Measurements from ENCODE around the gene SPRYD3.

The SPRYD3 gene

DNA sequence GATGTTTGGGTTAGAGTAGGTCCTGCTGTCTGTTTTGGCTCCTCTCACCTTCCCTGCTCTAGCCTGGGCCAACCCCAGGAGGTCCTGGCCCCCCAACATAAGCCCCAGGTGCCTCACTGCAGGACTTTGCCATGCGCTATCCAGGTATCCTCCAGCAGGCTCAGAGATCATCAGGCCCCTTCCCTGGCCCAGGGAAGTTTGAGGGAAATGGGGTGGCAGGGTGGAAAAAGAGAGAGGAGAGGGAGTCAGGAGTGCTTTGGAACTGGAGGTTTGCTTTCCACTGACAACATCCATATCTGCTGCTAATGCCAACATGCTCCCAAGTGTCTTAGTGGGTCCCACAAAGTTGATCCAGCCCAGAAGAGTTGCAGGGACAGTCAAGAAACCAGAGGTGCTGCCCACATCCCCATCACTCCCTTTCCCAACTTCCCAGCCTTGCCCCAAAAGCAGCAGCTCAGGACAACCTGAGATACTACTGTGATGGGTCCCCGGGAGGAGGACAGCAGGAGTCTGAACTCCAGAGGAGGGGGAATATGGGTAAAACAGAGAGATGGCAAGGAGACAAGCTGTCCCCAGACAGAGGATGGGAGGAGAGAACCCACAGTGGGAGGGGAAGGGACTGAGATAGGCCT, 28.6 kb downstream of the SPRYD3 start:
- no peaks in the 10 kb centered on the region for H3K9me2 ChIP-seq (replicated peaks; ENCODE audit: insufficient read depth, low read length)
- no peaks in the 10 kb centered on the region for H3K79me2 ChIP-seq (ENCODE audit: insufficient read depth, low read length)
- H4K20me1 ChIP-seq (ENCODE audit: low read depth, low read length): no peaks in the 10 kb centered on the region
- no peaks in the 10 kb centered on the region for H3K36me3 ChIP-seq (ENCODE audit: low read length)
- H3K9ac ChIP-seq (ENCODE audit: low read length): no peak overlapping the region
- H3K27ac ChIP-seq (ENCODE audit: low read depth, low read length): no peak overlapping the region
- H3F3A ChIP-seq (ENCODE audit: insufficient read depth): no peaks in the 10 kb centered on the region; the same call in 1 of the 2 replicates
- H3K4me2 ChIP-seq (ENCODE audit: low read depth, low read length, poor library complexity, severe bottlenecking): no peak overlapping the region
- no peak overlapping the region for H2AFZ ChIP-seq (ENCODE audit: low read depth, low read length, severe bottlenecking)
- no peak overlapping the region for H3K4me3 ChIP-seq (ENCODE audit: insufficient read depth, low read length, poor library complexity, severe bottlenecking)
- H3K9me3 ChIP-seq (ENCODE audit: insufficient read depth, low read length): no peaks in the 10 kb centered on the region
- no peak for TF ChIP-seq EZH2phosphoT487 (conservative IDR thresholded peaks at IDR 0.05; ENCODE audit: low read length)
- TF ChIP-seq, protein P1, sequence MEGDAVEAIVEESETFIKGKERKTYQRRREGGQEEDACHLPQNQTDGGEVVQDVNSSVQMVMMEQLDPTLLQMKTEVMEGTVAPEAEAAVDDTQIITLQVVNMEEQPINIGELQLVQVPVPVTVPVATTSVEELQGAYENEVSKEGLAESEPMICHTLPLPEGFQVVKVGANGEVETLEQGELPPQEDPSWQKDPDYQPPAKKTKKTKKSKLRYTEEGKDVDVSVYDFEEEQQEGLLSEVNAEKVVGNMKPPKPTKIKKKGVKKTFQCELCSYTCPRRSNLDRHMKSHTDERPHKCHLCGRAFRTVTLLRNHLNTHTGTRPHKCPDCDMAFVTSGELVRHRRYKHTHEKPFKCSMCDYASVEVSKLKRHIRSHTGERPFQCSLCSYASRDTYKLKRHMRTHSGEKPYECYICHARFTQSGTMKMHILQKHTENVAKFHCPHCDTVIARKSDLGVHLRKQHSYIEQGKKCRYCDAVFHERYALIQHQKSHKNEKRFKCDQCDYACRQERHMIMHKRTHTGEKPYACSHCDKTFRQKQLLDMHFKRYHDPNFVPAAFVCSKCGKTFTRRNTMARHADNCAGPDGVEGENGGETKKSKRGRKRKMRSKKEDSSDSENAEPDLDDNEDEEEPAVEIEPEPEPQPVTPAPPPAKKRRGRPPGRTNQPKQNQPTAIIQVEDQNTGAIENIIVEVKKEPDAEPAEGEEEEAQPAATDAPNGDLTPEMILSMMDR (IDR thresholded peaks at IDR 0.05; ENCODE audit: insufficient read depth, low read length, poor library complexity, severe bottlenecking): no peak
- no peaks in the 10 kb centered on the region for H3K27me3 ChIP-seq (ENCODE audit: low read length)

DNA sequence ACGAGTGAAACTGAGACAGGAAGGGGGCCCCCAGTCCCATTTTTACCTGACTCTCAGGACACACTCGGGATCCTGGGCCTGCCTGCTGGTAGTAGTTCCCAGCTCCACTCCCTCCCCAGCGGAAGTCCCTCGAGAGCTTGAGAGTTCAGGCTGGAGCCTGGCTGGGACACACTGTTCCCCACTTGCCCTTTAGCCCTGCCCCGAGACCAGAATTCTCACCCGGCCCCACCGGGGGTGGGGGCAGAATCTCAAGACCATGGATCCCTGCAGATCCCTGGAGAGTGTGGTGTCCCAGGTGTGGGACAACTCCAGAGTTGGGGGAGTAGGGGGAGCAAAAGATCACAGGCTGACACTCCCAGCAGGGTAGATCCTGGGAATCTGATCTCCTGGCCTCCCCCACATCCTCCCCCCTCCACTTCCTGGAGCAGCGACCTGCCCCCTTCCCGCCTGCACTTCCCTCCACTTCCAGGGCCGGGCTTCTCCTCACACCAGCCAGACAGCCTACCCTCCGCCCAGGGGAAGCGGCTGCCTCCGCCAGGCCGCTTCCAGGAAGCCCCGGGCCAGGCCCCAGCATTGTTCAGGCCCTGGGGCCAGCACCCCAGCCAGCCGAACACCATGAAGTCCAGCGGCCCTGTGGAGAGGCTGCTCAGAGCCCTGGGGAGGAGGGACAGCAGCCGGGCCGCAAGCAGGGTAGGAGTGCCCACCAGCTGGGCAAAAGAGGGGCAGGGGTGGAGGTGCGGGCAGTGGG, 29.4 kb downstream of the SPRYD3 start, which contains the start of gene TNS2:
TNS2 (plus strand) TSS at position 495 of the 748 bp plus-strand sequence; CDS start at position 616, 121 bp downstream.
- H3K9me3 ChIP-seq (ENCODE audit: insufficient read depth, low read length): no peaks in the 10 kb centered on the region
- no peaks in the 10 kb centered on the region for H3K36me3 ChIP-seq (ENCODE audit: low read length)
- H3K79me2 ChIP-seq (ENCODE audit: insufficient read depth, low read length): no peaks in the 10 kb centered on the region
- no peaks in the 10 kb centered on the region for H4K20me1 ChIP-seq (ENCODE audit: low read depth, low read length)
- no peak within 1 kb of the TSS for H3K4me2 ChIP-seq (ENCODE audit: low read depth, low read length, poor library complexity, severe bottlenecking)
- no peak within 1 kb of the TSS for H3K9ac ChIP-seq (ENCODE audit: low read length)
- no peak within 1 kb of the TSS for H3K27ac ChIP-seq (ENCODE audit: low read depth, low read length)
- no peaks in the 10 kb centered on the region for H3K27me3 ChIP-seq (ENCODE audit: low read length)
- no peak within 1 kb of the TSS for H2AFZ ChIP-seq (ENCODE audit: low read depth, low read length, severe bottlenecking)
- no peaks in the 10 kb centered on the region; the same call in 1 of the 2 replicates for H3F3A ChIP-seq (ENCODE audit: insufficient read depth)
- TF ChIP-seq EZH2phosphoT487 (conservative IDR thresholded peaks at IDR 0.05; ENCODE audit: low read length): no peak
- TF ChIP-seq, protein P1 (IDR thresholded peaks at IDR 0.05; ENCODE audit: insufficient read depth, low read length, poor library complexity, severe bottlenecking): no peak
- H3K9me2 ChIP-seq (replicated peaks; ENCODE audit: insufficient read depth, low read length): no peaks in the 10 kb centered on the region
- H3K4me3 ChIP-seq (ENCODE audit: insufficient read depth, low read length, poor library complexity, severe bottlenecking): no peak within 1 kb of the TSS

DNA sequence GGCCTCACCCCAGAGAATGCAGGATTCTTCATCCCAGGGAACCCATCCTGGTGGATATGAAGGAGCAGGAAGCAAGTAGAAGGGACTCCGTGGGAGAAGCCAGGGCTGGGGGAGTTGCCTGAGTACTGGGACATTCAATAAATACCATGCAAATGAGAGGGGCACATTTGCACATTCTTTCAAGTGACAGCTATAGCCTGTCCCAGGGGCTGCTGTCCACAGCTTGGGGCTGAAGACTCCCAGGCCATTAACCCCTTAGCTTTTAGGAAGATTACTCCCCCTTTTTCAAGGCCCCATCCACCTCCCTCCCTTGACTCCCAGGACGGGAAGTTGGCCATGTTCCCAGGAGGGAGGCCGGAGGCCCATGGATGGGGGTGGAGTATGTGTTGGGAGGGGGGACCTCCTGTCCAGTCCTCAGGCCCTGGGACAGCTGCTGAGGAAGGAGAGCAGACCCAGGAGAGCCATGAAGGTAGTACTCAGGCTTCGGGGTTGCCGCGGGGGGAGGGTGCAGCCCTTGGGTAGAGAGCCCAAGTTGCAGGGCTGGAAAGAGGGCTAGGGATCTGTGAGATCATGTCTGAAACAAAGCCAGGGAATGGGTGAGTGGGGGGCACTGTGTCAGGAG, 30.3 kb downstream of the SPRYD3 start:
- no peak overlapping the region for H3K9ac ChIP-seq (ENCODE audit: low read length)
- H3K4me3 ChIP-seq (ENCODE audit: insufficient read depth, low read length, poor library complexity, severe bottlenecking): no peak overlapping the region
- no peak overlapping the region for H2AFZ ChIP-seq (ENCODE audit: low read depth, low read length, severe bottlenecking)
- TF ChIP-seq, protein P1 (IDR thresholded peaks at IDR 0.05; ENCODE audit: insufficient read depth, low read length, poor library complexity, severe bottlenecking): no peak
- no peak for TF ChIP-seq EZH2phosphoT487 (conservative IDR thresholded peaks at IDR 0.05; ENCODE audit: low read length)
- H3K9me3 ChIP-seq (ENCODE audit: insufficient read depth, low read length): no peaks in the 10 kb centered on the region
- H3K27me3 ChIP-seq (ENCODE audit: low read length): no peaks in the 10 kb centered on the region
- no peaks in the 10 kb centered on the region for H3K9me2 ChIP-seq (replicated peaks; ENCODE audit: insufficient read depth, low read length)
- H4K20me1 ChIP-seq (ENCODE audit: low read depth, low read length): no peaks in the 10 kb centered on the region
- no peaks in the 10 kb centered on the region for H3K36me3 ChIP-seq (ENCODE audit: low read length)
- no peaks in the 10 kb centered on the region for H3K79me2 ChIP-seq (ENCODE audit: insufficient read depth, low read length)
- H3K27ac ChIP-seq (ENCODE audit: low read depth, low read length): no peak overlapping the region
- H3F3A ChIP-seq (ENCODE audit: insufficient read depth): peaks cover under 1% of the 10 kb centered on the region
- H3K4me2 ChIP-seq (ENCODE audit: low read depth, low read length, poor library complexity, severe bottlenecking): no peak overlapping the region
